ENCODE results near the gene SEPTIN6. TPM values are rescaled to one million over a fixed set of nuclear protein-coding genes. Genes with fewer than 3 reads are reported as not detected.

SEPTIN6 gene
- total and polyA plus RNA-seq, 2 of the 13 experiments (the other 11 are each of a cell fraction or from before 2014, with no cell fraction given): 21.7 to 38.3 TPM

GRCh38 chrX:119698845-119699244 lies 5.9 kb upstream of the SEPTIN6 start:
- ChIA-PET POLR2A (no interaction called here), CTCF (ENCODE audit: low intra/inter-chr PET ratio, low total read pairs) (no interaction called here)
- Histone ChIP-seq H3K27me3 (ENCODE audit: control insufficient read depth in 1 of 2, insufficient read depth in 2 of 2, low read length in 2 of 2) (no peaks in the 10 kb centered on the region), H3K9ac (ENCODE audit: insufficient read depth, low read depth, low read length) (no peak overlapping the region), H3K4me3 (replicated peaks in 1 of 3; ENCODE audit: insufficient read depth in 1 of 3, low read depth in 2 of 3, low read length in 3 of 3) (no peak overlapping the region), H3K9me3 (ENCODE audit: low read length) (no peaks in the 10 kb centered on the region), H3K4me2 (ENCODE audit: low read depth, low read length) (no peak overlapping the region), H4K20me1 (ENCODE audit: insufficient read depth, low read length) (no peaks in the 10 kb centered on the region), H2AFZ (ENCODE audit: low read length) (no peak overlapping the region), H3K79me2 (ENCODE audit: insufficient read depth, low read length) (no peaks in the 10 kb centered on the region), H3K27ac (ENCODE audit: extremely low read length, insufficient read depth, low read length) (no peak overlapping the region), H3K36me3 (replicated peaks in 1 of 2; ENCODE audit: control insufficient read depth in 1 of 2, insufficient read depth in 2 of 2, low read length in 2 of 2) (no peaks in the 10 kb centered on the region), H3K4me1 (ENCODE audit: insufficient read depth, low read length) (no peaks in the 10 kb centered on the region)
- DNase-seq (ENCODE audit: low spot score): peak; percentile 41
- peak; percentile 89 for FAIRE-seq
- ATAC-seq: no peak; the same call in 2 of the 3 replicates
- intact Hi-C loops (cut with micrococcal nuclease; ENCODE audit: unreplicated experiment): loop anchor here (5.0 to 10.0 kb wide), 2 partner anchors 33 to 184 kb away; no protein-coding TSS in a partner anchor
- no TSS peak for BruUV-seq (replicated peaks)
- TF ChIP-seq, protein P1, sequence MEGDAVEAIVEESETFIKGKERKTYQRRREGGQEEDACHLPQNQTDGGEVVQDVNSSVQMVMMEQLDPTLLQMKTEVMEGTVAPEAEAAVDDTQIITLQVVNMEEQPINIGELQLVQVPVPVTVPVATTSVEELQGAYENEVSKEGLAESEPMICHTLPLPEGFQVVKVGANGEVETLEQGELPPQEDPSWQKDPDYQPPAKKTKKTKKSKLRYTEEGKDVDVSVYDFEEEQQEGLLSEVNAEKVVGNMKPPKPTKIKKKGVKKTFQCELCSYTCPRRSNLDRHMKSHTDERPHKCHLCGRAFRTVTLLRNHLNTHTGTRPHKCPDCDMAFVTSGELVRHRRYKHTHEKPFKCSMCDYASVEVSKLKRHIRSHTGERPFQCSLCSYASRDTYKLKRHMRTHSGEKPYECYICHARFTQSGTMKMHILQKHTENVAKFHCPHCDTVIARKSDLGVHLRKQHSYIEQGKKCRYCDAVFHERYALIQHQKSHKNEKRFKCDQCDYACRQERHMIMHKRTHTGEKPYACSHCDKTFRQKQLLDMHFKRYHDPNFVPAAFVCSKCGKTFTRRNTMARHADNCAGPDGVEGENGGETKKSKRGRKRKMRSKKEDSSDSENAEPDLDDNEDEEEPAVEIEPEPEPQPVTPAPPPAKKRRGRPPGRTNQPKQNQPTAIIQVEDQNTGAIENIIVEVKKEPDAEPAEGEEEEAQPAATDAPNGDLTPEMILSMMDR (CRISPR knock-in tag; IDR thresholded peaks at IDR 0.05): peak; percentile 59
- TF ChIP-seq ZNF263 (CRISPR knock-in tag; IDR thresholded peaks at IDR 0.05) (no peak), BCL6 (CRISPR knock-in tag; IDR thresholded peaks at IDR 0.05) (peak; percentile 16; the same call in 1 of the 2 replicates), ZNF598 (CRISPR knock-in tag; IDR thresholded peaks at IDR 0.05; ENCODE audit: borderline replicate concordance) (no peak), ZNF652 (CRISPR knock-in tag; IDR thresholded peaks at IDR 0.05; ENCODE audit: borderline replicate concordance, low read depth) (peak; percentile 25; the same call in 1 of the 2 replicates), STAG1 (CRISPR knock-in tag; IDR thresholded peaks at IDR 0.05) (peak; percentile 37), ZNF567 (CRISPR knock-in tag; IDR thresholded peaks at IDR 0.05; ENCODE audit: borderline replicate concordance) (no peak)
- TF ChIP-seq, protein P2, sequence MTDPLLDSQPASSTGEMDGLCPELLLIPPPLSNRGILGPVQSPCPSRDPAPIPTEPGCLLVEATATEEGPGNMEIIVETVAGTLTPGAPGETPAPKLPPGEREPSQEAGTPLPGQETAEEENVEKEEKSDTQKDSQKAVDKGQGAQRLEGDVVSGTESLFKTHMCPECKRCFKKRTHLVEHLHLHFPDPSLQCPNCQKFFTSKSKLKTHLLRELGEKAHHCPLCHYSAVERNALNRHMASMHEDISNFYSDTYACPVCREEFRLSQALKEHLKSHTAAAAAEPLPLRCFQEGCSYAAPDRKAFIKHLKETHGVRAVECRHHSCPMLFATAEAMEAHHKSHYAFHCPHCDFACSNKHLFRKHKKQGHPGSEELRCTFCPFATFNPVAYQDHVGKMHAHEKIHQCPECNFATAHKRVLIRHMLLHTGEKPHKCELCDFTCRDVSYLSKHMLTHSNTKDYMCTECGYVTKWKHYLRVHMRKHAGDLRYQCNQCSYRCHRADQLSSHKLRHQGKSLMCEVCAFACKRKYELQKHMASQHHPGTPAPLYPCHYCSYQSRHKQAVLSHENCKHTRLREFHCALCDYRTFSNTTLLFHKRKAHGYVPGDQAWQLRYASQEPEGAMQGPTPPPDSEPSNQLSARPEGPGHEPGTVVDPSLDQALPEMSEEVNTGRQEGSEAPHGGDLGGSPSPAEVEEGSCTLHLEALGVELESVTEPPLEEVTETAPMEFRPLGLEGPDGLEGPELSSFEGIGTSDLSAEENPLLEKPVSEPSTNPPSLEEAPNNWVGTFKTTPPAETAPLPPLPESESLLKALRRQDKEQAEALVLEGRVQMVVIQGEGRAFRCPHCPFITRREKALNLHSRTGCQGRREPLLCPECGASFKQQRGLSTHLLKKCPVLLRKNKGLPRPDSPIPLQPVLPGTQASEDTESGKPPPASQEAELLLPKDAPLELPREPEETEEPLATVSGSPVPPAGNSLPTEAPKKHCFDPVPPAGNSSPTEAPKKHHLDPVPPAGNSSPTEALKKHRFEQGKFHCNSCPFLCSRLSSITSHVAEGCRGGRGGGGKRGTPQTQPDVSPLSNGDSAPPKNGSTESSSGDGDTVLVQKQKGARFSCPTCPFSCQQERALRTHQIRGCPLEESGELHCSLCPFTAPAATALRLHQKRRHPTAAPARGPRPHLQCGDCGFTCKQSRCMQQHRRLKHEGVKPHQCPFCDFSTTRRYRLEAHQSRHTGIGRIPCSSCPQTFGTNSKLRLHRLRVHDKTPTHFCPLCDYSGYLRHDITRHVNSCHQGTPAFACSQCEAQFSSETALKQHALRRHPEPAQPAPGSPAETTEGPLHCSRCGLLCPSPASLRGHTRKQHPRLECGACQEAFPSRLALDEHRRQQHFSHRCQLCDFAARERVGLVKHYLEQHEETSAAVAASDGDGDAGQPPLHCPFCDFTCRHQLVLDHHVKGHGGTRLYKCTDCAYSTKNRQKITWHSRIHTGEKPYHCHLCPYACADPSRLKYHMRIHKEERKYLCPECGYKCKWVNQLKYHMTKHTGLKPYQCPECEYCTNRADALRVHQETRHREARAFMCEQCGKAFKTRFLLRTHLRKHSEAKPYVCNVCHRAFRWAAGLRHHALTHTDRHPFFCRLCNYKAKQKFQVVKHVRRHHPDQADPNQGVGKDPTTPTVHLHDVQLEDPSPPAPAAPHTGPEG (CRISPR knock-in tag; IDR thresholded peaks at IDR 0.05): no peak
- in situ Hi-C loops (cut with HindIII; ENCODE audit: extremely low pct_ligation_motif_present, low pct_unique_long_range_greater_than_20kb): no loop called here

All from HepG2 (cell line).